HG03025 (cell line): Measurements from ENCODE around the gene VGLL4.

Experiments used
- ATAC-seq: cut with Tn5 transposase; IDR thresholded peaks from one replicate; pipeline ENCODE4 v1.9.1; 2021; ENCODE audit warnings: mild to moderate bottlenecking, moderate library complexity; ENCODE audit not compliant: unreplicated experiment, low FRiP score

VGLL4 gene

DNA sequence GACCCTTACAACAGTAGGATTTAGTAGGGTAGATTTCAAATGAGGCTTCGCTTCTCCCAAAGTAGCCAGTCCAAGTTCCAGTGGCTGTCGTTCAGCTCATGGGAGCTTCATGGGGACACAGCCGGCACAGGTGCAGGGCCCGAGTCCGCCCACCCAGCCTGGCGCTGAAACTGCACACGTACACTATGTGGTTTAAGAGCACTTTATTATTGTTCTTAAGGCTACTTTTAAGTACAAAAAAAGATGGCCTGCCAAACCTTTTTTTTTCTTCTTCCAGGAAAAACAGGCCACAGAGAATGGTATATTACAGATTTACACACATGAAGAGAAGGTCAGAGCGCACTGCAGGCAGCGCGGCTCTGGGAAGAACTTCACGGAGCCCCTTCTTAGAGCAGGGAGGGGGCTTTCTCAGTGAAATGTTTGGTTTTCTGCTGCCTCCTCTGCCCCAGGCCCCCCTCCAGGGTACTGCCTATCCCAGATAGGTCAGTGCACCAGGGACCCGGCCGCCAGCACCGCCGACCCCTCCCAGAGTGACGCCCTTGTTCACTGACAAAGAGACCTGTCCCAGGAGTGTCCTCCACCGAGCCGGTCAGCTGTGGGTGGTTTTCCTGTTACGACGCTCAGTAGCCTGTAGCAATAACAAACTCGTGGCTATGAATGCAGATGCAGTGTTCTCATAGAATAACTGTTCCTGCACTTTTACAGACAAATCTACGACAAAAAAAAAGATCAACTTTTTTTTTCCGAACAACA lies 87.7 kb downstream of the VGLL4 start:
- no peak for ATAC-seq

DNA sequence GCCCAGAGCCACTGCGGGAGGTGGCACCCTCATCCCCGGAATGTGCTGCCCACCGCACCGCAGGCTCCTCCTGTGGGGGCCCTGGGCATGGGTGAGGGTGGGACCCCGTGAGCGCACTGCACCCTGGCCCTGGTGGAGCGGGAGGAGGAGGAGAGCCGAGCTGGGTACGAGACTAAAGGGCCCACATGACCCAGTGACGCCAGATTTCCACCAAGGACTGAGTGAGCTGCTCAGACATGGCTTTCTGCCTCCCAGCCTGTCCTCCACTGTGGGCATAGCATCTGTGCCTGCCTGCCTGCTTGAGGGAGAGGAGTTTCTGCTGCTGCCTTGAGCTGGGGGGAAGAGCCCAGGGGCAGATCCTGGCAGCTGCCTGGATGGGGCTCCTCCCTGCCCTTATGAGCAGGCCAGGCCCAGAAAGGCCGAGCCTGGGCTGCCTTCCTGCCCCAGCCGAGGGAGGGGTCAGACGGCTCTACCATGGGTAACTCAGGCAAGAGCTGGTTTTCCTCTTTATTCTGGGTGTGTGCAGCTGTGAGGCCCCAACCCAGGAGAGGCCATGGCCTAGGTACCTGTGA lies 88.4 kb downstream of the VGLL4 start:
- no peak for ATAC-seq

DNA sequence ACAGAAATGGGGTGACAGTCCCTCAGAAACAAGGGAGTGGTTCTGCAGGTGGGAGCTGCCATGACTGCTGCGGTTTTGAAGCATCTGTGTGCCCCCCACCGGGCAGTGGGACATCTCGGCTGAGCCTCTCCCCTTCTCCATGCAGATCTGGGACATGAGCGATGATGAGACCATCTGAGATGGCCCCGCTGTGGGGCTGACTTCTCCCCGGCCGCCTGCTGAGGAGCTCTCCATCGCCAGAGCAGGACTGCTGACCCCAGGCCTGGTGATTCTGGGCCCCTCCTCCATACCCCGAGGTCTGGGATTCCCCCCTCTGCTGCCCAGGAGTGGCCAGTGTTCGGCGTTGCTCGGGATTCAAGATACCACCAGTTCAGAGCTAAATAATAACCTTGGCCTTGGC lies 89.0 kb downstream of the VGLL4 start:
- no peak for ATAC-seq

DNA sequence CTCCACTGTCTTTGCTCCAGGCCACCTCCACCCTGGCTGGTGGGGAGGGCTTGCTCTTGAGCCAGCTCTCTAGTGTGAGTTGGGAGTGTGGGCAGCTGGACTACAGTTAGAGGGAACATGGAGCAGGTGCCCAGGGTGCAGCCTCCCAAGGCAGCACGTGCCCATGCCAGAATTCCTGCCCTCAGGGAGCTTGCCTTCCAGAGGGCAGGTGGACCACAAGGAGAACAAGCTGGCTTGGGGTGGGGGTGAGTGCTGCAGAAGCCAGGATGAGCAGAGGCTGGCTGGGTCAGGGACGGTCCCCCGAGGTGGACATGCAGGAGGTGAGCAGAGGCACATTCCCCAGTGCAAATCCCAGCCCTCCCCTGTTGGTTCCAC lies 89.5 kb downstream of the VGLL4 start:
- ATAC-seq = no peak

DNA sequence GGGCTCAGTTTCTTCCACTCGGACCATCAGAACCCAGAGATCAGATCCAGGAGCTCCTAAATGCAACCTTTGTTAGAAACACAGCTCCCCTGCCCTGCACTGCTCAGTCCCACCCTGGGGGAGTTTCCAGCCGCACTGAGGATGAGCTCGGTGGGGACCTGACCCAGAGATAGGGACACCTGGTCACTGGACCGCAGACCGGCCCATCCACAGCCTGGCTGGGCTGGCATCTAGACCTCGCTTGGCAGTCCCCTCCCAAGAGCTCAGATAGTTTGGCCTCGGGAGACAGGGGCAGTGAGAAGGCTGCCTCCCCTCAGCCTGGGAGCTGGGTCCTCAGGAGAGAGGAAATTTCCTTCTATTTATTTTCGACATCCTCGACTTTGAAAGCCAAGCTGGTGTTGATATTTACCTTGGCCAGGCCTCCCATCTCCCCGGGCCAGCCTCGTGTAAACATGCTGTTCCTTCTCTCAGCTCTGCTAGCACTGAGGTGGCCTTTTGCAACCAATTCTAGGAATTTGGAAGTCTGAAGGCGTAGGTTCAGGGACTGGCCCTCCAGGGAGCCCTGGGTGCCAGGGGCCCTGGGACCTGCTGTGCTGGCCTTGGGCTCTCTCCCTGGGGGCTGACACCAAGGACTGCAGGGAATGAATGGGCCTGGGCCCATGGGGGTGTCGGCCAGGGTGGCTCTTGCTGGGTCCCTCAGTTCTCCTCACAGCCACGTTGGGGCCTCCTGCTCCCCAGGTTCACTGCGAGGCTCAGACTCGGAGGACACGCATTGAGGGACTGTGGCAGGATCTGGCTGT lies 90.1 kb downstream of the VGLL4 start:
- ATAC-seq = no peak

DNA sequence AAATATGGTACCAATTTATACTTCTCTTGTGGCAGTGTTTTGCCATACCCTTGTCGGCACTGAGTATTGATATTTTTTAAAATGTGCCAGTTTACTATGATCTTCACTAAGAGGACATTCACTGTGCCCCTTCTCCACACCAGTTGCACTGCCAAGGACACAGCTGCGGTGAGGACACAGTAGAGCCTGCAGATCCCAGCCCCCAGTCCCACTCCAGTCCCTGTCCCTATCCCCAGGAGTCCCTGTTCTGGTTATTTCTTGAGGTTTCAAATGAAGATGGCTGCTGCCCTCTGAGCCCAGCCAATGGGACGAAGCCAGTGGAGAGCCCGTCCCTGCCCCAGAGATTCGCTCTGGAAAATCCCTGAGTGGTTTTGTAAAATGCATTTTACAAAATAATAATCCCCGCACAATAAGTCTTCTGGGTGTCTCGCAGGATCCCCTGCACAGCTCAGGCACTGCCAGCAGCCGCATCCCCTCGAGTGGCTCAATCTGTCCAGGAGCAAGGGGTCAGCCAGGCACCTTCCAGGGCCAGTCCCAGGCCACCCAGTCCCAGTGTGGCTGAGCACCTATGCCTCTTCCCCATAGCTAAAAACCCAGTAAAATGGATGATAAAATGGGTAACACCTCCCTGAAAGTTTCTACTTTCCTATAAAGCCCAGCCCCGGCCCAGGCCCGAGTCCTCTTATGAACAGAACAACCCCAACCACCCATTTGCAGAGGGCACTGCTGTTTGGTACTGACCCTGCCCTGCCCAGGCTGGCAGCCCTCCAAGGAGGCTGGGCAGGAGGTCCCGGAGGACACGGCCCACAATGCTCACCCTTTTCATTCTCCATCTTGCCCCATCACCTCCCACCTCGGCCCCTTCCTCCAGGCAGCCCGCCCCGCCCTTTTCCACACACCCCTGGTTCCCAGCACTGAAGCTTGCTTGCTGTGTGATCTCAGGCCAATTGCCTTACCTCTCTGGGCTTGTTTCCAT lies 91.1 kb downstream of the VGLL4 start:
- ATAC-seq = no peak

DNA sequence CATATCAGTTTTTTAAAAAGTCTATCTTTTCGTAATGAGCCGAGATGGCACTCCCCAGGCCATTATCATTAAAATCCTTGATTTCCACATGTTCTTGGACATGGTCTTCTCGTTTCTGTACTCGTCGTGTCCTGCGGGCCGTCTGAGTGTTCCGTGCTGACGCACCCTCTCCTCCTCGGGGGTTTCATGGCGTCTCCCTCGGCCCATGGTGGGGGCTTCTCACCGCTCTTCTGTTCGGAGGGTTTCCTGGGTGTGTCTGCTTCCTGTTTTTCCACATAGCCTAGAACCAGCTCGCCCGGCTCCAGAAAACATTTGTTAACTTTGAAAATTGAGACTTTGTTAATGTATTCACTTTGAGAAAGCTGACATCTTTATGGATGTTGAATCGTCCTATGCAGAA lies 92.7 kb downstream of the VGLL4 start:
- no peak for ATAC-seq

DNA sequence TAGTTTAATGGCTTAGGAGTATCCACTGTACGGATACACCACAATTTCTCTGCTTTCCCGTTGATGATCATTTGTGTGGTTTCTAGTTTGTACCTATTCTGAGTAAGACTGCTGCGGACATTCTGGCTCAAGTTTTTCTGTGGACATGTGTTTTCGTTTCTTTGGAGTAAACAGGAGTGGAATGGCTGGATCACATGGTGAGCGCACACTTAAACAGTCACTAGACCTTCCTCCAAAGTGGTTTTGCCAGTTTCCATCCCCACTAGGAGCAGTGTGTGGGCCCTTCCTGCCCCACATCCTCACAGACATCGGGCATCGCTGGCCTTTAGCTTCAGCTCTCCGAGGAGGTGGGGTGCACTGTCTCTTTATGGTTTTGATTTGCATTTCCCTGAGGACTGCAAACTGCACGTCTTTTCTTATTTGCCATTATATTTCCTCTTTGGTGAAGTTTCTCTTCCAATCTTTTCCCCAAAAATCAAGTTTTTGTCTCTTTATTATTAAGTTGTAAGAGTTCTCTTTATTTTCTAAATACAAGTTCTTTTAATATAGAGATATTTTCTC lies 94.1 kb downstream of the VGLL4 start:
- no peak for ATAC-seq

DNA sequence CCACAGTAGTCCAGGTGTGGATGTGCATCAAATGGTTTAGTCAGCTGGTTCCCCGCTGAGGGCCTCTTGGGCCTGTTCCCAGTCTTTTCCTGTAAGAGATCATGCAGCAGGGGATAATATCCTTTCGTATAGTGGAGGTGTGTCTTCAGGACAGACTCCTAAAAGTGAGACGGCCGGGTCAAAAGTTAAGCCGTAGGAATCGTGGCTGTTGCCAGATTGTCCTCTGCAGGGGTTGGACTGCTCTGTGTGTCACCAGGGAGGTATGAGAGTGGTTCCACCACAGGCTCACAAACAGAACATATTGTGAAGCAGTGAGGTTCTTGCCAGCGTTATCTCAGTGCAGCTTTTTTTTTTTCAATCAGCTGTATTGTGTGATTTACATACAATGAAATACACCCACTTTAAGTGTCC lies 95.0 kb downstream of the VGLL4 start:
- no peak for ATAC-seq

DNA sequence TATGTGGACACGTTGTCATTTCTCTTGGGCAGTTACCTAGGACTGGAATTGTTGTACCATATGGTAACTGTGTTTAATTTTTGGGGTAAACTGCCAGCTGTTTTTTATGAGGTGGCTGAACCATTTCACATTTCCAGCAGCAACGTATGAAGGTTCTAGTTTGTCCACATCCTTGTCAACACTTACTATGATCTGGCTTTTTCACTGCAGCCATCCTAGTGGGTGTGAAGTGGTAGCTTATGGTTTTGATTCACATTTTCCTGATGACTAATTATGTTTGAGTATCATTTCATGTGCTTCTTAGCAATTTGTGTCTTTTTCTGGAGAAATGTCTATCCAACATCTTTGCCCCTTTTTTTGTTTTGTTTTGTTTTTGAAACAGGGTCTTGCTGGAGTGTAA lies 96.2 kb downstream of the VGLL4 start:
- no peak for ATAC-seq

DNA sequence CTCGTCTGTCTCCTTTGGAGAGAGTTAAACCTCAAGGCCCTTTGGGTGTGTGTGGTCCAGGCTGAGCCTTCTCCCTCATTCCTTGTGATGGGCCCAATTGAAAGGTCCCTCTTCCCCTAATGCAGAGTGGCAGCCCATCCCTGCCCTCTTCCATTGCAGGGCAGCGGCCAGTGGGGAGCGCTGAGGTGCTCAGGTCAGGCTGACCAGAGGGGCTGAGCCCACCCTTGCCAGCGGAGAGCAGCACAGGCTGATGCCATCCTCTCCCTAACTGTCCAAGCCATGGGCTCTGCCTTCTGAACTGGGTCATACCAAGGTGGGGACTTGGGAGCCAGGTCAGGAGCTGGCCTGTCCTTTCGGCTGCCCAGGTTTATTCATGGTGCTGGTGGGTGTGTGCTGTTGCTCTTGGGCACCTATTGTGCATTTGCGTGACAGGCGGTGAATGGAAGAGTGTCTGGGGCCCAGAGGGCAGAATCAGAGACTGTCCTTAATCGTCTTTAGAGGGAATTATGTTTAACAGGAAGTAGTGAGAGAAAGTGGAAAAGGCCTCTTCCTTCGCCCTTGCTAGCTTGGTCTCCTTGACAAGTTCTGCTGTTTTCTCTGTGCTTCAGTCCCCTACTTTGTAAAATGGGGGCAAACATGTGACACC lies 96.9 kb downstream of the VGLL4 start:
- ATAC-seq = no peak

DNA sequence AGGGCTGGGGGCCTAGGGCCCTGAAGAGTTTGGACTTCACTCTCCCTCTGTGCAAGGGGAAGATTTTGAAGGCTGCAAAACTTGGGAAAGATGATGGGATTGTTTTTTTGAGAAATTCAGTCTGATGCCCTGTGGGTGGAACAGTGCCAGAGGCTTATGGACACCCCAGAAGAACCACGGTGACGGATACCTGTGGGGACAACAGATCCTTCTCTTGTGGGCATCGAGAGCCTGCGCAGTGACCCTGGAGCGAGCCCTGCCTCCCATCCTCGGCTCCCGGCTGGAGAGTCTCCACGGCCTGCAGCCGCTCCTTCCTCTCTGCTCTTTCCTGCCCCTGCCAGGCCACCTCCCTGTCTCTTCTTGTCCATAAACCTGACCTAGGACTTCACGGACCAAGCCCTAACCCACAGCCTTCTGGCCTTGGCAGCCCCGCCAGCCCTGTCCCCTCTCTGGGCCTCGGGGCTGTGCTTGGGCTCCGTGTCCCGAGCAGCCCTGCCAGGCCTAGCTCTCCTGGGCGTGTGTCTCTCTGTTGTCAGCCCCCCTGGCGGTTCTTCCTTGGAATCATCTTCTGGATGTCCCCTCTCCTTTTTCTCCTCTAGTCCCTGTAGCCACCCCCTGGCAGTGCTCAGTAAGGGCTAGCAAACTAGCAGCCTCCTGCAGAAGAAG lies 98.4 kb downstream of the VGLL4 start:
- no peak for ATAC-seq

DNA sequence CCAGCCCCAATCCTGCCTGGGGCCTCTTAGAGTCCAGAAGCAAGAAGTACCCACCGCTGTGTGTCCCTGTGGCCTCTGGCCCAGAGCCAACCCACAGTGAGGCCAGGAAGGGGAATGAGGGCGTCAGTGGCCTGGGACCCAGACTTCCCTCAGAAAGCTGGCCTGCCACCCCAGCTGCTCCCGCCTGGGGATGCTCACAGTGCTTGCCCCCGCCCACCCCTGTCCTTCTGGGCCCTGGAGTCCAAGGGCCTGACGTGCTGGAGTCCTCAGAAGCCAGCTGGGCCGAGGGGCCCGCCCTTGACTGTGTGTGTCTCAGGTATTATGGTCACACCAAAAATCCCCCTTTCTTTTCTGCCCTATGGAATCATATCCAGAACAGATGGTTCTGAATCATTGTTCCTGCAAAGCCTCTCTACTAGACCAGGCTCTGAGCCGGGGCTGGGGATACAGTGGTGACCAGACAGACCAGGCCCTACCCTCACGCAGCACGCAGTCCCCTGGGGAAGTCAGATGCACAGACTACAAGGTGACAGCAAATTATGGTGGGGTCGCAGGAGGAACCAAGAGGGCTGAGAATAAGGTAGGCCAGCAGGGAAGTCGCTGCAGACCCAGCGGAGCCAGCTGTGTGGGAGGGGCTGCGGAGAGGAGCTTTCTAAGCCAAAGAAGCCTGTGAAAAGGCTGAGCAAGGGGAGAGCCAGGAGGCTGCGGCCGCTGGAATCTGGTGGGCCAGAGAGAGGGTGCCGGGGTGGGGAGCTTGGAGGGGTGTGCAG lies 99.1 kb downstream of the VGLL4 start:
- ATAC-seq = no peak

DNA sequence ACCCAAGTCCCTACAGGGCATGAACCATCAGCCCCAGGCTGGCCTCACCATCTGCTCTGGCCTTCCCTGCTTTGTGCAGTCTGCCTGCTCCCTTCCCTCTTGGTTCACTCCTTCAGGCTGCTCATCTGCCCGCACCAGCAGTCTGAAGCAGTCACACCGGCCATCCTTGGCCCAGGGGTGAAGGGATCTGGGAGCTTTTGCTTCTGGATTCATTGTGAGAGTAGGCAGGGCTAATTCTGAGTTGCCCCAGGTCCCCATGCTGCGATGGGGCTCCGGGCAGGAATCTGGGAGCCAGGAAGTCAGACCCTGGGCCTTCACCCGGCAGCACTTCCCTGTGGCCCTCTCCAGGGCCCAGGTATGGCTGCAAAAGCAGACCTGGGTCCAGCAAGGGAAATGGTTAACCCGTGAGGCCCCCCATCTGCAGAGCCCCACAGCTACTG lies 99.7 kb downstream of the VGLL4 start:
- ATAC-seq = no peak

DNA sequence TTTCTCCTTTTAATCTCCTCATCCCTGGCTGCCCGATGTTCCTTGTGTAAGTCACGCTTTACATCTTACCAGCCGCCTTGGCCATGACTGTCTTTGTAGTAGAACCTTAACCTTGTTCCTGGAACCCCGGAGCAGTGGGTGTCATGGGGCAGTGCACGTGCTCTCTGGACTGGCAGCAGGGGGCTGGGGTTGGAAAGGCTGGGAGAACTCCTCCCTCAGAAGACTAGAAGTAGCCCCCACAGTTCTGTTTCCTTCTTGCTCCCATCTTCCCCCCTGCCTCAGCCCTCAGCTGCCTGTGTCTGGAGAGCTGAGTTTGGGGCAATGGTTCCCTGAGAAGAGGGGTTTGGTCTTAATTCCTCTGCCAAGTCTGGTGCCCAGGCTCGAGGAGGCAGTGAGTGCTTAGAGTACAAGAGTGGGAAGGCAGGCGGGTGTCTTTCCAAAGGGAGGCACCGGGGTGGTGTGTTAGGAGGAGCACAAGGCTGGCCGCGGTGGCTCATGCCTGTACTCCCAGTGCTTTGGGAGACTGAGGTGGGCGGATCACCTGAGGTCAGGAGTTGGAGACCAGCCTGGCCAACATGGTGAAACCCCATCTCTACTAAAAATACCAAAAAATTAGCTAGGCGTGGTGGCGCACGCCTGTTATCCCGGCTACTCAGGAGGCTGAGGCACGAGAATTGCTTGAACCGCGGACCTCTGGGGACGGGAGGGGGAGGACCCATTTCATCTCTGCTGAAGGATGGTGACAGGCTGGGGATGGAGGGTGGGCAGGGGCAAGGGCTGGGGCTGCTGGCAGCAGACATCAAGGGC lies 100.4 kb downstream of the VGLL4 start:
- ATAC-seq = no peak

DNA sequence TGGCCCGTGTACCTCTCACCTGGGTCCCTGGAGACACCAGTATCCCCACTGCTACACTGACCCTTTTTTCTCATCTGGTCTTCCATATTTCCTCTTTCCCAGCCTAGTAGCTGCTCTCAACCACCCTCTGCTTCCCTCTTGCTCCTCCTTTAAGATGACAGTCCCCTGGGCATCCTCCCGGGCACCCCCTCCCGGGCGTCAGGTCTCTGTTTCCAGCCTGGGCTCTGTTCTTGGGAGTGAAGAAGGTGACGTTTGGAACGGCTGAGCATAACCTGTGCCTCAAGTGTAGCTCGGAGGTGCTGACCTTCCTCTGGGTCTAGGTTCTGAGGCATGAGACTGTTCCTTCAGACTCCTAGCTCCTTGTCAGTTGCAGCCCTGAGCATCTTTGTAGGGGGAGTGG lies 101.2 kb downstream of the VGLL4 start:
- no peak for ATAC-seq
